NCI-H1436 (cell line): ENCODE measurements around the gene CRYGC.

ENCODE experiments used
- DNase-seq: peaks from one replicate; lab custom pipeline; 2025; lab: John Stamatoyannopoulos, UW

The CRYGC gene

DNA sequence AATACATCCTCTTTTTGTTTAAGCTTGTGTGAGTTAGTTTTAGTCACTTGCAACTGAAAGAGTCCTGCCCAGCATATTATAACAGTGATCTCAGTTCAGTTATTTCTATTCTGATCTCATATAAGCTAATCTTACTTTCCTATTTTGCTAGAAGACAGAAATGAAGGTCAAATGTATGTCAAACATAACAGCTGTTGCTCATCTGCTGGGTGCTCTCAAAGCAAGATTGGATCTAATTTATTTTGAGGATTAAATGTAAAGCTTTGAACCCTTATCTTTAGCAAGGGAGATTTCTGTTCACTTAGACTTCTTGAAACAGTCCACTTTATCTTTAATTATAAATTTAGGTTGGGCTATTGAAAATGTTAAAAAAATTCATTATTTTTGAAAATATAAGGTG is 36.5 kb downstream of the CRYGC start:
- DNase-seq, result no peak

DNA sequence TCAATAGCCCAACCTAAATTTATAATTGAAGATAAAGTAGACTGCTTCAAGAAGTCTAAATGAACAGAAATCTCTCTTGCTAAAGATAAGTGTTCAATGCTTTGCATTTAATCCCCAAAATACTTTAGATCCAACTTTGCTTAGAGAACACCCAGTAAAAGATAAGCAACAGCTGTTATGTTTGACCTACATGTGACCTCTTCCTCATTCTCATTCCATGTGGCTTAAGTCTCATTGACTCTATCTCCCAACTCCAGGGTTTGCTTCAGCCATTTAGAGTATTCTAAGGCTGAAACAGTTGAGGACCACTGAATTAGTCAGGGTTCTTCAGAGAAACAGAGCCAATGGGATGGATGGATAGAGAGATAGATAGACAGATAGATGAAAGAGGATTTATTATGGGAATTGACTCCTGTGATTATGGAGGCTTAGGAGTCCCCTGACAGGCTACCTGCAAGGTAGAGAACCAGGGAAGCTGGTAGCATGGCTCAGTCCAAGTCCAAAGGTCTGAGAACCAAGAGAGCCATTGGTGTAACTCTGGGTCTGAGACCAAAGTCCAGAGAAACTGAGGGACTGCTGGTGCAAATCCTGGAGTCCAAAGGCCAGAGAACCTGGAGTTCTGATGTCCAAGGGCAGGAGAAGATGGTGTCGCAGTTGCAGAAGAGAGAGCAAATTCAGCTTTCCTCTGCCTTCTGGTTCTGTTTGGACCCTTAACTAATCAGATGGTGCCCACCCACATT is 37.4 kb downstream of the CRYGC start:
- no peak for DNase-seq

GRCh38 chr2:208090420-208090819 is 39.2 kb downstream of the CRYGC start:
- DNase-seq, result no peak

GRCh38 chr2:208086029-208086428 is 43.6 kb downstream of the CRYGC start:
- DNase-seq, result no peak

DNA sequence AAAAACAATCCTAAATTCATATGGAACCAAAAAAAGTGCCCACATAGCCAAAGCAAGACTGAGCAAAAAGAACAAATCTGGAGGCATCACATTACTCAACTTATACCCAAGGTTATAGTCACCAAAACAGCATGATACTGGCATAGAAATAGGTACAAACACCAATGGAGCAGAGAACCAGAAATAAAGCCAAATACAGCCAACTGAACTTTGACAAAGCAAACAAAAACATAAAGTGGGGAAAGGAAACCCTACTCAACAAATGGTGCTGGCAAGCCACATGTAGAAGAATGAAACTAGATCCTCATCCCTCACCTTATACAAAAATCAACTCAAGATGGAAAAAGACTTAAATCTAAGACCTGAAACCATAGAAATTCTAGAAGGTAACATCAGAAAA is 45.8 kb downstream of the CRYGC start:
- DNase-seq, result no peak
